Stimulated activated CD8-positive, alpha-beta memory T cell treated with anti-CD3 and anti-CD28 coated beads, Interleukin-2, amount 100 ng/mL, for 48 hours (primary cell): ENCODE data around the gene RIPK3.
"Not testable (repeated sequence)": the region's sequence is repeated elsewhere in the genome, so short reads cannot be mapped to it uniquely, and the experiment has no call there.

Source experiments
- DNase-seq, 2 donors: peaks; one replicate each; pipeline ENCODE4 v3.0.0-alpha.2; 2020; ENCODE audit warnings: low read depth in 2 of 2

RIPK3 gene

DNA sequence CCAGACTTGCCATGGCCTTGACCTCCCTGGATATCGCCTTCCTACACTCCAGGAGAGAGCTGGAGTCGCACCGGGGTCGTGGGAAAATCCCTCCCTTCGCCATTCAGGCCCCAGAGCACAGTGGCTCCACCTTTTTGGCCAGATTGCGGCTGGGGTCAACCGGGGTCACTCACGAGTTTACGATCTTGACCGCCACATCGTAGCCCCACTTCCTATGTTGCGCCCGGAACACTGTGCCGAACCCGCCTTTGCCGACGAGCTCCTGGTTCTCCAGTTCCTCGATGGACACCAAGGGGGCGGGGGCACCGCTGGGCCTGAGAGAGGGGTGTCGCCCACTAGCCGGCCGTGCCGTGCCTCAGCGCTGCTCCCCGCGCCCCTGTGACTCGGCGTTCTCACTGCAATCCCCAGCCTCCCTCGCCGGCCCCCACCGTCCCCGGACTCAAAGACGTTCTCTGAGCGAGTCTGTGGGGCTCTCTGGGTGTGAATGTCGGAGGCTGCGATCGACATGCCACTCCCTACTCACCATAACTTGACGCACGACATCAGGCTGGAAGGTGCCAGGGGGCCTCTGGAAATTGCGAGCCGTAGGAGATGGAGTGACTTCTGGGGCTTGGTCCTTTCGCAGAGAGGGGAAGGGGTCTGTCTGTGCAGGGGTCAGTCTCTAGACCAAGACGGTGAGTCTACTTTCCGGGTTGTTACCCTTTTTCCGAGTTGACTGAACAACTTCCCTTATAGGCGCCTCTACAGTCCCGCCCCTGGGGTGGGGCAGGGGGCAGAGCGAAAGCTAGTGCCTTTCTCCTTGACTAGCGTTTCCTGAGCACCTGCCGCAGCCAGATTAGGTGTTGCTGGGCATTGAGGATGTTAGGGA is at the start of gene RIPK3:
TSS of gene RIPK3 (minus strand) at position 708 of the 868 bp plus-strand sequence. CDS start at position 543, 165 bp downstream.
- DNase-seq = peak; percentile 49 to 62

DNA sequence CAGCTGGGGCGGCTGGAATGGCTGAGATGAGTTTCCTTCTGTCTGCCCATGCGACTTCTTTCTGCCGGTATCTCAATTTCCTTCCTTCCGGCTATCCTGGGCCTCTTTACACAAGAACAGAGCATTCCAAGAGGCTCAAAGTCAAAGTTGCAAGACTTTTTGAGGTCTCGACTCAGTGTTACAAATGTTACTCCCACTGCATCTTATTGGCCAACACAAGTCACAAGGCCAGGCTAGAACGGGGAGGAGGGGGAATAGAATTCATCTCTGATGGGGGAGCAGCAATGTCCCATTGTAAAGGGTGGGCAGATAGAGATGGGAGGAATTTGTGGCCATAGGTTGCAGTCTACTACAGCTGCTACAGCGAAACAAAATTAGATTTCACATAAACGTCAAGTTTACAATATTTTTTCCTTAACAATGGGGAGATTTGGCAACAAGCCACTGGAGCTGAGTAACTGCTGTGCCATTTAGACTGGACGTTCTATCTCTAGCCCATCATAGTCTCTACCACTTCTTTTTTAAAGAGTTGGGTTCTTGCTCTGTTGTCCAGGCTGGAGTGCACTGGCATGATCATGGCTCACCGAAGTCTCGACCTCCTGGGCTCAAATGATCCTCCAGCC is 49.5 kb upstream of the RIPK3 start:
- DNase-seq = no peak

DNA sequence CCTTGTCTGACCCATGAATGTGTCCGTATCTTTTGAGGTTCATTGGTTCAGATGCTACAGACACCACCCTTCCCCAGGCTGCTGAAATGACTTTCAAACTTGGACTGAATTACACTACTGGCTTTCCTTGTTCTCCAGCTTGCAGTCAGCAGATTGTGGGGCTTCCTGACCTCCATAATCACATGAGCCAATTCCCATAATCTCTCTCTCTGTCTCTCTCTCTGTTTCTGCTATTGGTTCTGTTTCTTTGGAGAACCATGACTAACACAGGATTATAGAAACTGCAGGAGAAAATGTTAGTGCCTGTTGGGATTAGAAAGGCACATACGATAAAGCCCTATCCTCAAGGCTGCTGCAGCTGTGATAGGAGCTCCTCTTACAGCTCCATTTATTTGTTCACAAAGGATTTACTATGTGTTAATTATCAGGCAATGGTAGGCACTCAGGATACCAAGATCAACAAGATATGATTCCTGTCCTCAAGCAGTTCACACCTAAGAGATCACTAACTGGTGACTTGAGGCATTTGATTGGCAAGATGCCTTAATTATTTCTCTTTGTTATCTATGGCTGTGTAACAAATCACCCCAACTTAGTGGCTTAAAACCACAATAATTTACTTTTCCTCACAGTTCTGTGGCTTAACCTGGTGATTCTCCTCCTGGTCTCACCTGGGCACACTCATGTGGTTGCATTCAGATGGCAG is 48.8 kb upstream of the RIPK3 start:
- DNase-seq = no peak

DNA sequence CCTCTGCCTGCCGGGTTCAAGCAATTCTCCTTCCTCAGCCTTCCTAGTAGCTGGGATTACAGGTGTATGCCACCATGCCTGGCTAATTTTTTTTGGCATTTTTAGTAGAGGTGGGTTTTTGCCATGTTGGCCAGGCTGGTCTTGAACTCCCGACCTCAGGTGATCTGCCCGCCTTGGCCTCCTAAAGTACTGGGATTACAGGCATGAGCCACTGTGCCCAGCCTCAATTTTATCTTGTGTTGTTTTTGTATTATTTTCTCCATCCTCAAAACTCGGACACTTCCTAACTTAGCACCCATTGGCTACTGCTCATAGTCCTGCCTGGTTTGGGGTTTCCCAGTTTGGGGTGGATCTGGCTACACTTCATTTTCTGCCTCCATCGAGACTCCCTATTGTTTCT is 47.8 kb upstream of the RIPK3 start:
- DNase-seq = not testable (repeated sequence)

DNA sequence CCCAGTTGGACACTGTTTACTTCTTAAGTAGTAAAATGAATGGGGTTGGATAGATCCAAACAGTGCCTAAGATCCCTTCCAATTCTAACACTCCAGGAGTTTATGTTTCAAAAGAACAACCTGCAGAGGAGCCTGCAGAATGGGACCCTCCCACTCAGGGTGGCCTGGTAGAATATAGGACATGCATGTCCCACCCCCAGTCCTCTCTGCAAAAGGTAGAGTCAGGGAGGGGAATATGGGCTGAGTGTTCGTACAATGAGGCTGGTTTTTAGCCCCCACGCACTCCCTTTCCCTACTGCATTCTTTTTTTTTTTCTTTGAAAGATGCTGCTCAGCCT is 47.2 kb upstream of the RIPK3 start:
- no peak for DNase-seq

DNA sequence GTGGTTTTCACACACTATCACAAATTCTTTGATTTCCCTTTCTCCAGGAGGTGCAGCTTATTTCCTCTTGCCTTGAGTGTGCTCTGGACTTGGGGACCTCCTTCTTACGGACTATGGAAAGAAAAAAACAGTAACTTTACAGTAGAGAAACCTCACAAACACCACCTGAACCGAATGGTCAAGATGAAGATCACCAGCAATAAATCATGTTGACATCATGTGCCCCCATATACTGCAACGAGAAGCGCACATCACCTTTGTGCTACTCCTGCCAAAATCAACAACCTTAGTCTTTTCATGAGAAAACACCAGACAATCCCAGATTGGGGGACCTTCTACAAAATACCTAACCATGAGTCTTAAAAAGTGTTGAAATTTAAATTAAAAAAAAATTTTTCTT is 45.7 kb upstream of the RIPK3 start:
- DNase-seq = no peak

DNA sequence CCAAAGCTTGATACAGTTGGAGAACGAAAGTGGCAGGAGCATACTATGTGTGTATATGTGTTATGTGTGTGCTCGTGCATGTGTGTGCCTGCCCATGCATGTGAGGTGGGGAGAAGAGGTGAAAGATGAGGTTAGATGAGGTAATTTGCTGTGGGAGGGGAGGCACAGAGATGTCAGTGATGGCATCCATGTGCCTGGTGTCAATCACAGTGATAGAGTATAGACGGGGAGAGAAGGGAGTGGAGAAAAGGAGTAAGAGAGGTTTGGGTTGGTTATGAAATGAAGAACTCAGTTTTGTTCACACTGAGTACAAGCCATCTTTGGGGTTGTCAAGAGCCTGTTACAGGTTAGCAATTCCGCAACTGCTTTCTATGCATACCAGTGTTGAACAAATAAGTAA is 44.4 kb upstream of the RIPK3 start:
- no peak for DNase-seq

DNA sequence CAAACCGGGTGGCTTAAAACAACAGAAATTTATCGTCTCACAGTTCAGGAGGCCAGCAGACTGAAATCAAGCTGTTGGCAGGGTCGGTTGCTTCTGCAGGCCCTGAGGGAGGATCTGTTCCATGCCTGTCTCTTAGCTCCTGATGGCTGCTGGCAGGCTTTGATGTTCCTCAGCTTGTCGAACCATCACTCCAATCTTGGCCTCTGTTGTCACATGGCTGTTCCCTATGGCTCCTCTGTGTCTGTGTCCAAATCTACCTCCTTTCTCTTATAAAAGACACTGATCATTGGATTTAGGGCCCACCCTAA is 42.2 kb upstream of the RIPK3 start:
- no peak for DNase-seq

DNA sequence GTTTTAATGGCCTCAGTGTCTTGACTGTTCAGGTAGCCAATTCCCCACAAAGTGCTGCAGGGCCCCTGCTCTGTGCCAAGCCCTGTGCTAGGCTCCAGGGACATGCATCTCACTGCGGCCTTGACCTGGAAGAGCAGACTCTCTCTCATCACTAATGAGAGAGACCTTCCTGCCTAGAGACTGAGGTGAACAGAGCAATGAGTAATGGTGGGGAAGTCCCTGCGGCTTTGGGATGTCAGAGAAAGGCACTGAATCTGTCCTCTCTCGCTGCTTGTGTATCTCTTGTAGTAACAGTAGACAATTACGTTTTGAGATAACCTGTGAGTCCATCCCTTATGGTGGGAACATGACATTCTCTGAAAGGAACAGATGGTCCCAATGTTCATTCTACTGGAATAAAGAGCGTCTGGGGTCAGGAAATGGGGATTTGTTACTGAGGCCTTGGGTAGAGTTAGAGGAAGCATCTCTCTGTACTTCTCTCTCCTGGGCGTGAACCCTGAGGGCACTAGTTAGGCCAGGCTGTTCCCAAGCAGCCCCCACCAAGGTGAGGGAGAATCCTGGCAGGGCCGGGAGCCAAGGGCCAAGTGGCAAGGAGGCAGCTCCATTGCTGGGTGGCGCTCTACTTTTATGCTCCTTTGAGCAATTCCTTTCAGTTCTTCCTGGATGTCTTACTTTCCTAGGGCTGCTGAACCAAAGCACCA is 41.7 kb upstream of the RIPK3 start:
- no peak for DNase-seq

DNA sequence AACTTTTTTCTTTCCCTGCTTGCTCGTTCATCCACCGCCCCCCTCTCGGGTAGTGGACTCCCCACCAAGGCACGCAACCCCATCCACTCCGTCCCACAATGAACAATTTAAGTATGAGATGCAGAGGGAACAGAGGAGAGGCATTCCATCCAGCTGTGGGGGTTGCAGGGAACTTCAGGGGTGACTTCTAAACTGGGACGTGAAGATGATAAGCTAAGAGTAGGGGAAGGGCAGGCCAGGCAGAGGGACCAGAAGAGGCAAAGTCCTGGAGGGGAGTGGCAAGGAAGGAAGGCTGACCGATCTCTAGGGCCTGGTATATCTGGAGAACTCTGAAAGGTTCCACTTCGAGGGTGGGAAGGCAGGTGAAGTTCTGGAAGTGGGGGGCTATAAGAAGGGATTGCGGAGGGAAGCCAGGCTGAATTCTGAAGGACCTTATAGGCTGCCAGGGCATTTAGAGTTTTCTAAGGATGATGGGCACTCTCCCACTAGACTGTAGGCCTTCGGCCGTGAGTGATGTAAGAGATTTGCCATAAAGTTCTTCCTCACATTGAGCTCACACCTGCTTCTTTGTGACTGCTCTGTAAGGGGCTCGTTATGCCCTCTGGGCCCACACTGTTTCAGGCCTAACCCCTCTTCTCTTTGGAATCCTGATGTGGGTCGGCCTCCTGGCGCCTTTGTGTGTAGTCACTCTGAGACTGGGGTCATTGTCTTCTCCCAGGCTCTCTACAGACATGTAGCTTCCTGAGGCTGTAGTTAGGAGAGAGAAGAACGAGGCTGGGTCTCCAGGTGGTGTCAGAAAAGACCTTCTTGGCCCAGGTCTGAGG is 40.3 kb upstream of the RIPK3 start:
- no peak for DNase-seq

DNA sequence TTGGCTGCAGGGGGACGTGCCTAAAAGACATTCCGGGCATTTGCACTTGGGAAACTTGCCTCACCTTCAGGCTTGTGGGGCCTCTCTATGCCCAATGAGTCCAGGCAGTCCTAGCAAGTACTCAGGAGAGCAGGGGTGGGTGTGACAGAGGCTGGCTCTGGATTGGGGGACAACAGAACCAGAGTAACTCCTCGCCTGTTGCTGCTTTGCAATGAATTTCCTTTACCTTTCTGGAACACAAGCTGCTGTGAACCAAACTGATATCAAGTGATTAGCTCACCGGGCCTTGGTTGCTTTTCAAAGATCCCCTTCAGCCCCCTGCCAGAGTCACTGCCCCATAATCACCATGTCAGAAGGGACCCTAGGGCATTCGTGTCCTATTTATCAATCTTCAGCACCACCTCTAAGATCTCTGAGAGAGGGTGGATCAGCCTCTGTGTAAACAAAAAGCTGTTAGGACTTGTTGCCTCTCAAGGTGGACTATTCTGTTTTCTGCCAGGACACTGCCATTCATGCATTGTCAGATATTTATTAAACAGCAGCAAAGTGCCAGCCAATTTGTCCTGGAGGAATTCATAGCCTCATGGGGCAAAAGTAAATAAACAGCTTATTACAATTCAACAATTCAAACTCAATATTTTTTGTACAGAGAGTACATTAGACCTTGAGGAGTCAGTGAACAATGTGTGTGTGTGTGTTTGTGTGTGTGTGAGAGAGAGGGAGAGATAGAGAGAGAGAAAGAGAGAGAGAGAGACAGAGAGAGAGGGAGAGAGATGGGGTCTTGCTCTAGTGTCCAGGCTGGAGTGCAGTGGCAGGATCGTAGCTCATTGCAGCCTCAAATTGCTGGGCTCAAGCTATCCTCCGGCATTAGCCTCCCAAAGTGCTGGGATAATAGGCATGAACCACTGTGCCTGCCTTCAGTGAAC is 39.5 kb upstream of the RIPK3 start:
- no peak for DNase-seq

DNA sequence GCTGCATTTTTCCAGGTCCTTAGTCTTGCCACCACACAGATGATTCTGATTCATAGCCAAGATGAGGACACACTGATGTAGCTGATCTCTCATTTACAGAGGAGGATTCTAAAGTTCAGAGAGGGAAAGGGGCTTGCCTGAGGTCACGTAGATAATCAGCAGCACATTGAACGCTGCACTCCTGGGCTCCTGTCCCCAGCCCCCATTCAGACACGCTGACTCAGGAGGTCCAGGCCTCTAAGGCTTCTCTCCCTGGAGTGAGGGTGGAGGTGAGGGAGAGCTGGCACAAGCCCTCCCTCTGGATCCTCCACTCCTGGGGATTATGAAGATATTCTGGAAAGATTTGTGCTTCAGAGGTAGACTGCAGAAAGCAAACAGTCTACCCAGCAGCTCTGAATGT is 38.5 kb upstream of the RIPK3 start:
- no peak for DNase-seq

DNA sequence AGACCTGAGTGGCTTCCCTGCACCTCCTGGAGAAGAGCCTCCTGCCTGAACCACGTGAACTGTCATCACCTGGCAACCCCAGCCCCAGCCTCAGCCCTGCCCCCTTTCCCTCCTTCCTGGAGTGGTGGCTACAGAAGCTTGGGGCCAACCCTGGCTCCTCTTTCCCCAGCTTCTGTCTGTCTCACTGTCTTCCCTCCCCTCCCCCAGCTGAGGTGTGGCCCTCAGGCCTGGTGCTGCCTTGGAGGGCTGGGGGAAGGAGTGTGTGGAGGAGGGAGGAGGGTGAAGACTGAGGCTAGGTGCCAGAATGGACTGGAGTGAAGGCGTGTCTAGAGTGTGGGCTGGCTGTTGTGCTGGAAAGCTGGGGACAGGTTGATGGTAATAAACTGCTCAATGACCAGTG is 37.9 kb upstream of the RIPK3 start:
- DNase-seq = no peak

DNA sequence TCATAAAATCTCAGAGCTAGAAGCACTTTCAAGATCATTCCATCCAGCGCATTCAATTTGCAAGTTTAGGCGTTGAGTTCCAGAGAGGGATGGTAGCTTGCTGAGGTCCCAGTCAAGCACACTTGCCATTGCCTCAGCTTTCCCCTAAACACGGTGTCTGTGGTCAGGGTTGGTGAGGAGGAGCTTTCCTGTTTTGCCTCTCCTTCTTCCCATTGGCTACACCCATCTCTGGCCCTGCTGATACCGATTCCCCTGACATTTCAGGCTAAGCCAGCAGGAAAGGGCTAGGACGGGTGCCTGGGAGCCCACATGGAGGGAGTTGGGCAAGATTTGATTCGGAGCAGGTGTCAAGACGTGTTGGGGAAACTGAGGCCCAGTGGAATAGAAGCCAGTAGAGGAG is 37.3 kb upstream of the RIPK3 start:
- no peak for DNase-seq

DNA sequence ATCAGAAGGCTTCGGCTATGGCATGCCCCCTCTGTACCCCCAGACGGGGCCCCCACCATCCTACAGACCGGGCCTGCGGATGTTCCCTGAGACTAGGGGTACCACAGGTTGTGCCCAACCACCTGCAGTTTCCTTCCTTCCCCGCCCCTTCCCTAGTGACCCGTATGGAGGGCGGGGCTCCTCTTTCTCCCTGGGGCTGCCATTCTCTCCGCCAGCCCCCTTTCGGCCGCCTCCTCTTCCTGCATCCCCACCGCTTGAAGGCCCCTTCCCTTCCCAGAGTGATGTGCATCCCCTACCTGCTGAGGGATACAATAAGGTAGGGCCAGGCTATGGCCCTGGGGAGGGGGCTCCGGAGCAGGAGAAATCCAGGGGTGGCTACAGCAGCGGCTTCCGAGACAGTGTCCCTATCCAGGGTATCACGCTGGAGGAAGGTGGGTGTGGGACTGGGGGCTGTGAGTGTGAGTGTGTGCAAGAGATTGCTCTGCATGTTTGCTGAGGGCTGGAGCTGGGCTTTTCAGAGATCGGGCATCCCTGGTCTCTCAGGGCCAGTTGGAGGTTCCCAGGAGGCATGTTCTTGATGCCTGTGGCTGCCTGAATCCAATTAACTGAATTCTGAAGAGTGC is 36.8 kb upstream of the RIPK3 start:
- DNase-seq = no peak

DNA sequence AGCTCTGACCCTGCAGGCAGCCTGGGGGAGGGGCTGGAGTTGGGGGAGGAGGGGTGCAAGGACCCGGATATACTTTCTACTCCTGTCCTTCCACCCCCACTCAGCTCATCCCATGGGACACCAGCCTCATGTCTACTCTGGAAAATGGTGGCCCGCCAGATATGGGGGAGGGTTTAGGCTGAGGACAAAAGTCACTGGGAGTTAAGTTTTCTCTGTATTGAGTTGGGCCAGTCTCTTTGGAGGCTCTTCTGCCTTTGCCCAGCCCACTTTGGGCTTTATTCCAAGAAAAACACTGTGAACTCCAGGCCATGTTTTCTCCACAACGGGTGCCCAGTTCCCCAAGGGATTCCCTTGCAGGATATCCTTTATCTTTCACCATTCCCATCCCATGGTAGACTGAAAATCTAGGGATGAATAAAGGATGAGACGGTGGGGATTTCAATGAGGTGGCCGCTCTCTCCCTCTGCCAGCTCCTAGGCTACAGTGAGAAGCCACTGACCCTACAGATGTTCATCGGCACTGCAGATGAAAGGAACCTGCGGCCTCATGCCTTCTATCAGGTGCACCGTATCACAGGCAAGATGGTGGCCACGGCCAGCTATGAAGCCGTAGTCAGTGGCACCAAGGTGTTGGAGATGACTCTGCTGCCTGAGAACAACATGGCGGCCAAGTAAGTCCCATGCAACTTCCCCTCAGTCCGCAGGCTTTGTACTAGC is 33.1 kb upstream of the RIPK3 start:
- DNase-seq = no peak

DNA sequence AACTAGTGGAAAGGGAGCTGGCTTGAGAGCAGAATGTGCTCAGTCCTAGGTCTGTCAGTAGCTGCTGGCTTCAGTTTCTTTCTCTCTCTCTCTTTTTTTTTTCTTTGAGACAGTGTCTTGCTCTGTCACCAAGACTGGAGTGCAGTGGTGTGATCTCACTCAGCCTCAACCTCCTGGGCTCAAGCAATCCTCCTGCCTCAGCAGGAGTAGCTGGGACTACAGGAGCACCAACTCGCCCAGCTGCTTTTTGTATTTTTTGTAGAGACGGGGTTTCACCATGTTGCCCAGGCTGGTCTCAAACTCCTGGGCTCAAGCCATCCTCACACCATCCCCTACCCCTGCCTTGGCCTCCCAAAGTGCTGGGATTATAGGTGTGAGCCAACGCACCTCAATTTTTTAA is 31.8 kb upstream of the RIPK3 start:
- DNase-seq = not testable (repeated sequence)

DNA sequence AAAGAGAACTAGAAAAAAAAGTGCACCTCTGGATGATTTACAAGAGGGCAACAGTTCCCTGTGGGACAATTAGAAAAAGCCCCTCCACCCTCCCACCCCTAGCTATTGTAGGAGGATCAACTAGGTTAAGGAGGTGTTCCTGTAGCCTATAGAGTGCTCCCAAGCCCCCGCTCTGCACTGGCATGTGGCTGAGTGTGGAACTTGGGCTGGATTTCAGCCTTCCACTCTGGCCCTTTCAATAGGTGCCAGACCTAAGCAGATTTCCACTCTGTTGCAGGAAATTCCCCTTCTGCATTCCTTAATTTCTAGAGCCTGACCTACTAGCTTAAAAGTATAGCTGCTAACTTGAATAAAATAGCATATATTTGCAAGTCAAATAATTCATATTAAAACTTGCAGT is 31.0 kb upstream of the RIPK3 start:
- DNase-seq = no peak

DNA sequence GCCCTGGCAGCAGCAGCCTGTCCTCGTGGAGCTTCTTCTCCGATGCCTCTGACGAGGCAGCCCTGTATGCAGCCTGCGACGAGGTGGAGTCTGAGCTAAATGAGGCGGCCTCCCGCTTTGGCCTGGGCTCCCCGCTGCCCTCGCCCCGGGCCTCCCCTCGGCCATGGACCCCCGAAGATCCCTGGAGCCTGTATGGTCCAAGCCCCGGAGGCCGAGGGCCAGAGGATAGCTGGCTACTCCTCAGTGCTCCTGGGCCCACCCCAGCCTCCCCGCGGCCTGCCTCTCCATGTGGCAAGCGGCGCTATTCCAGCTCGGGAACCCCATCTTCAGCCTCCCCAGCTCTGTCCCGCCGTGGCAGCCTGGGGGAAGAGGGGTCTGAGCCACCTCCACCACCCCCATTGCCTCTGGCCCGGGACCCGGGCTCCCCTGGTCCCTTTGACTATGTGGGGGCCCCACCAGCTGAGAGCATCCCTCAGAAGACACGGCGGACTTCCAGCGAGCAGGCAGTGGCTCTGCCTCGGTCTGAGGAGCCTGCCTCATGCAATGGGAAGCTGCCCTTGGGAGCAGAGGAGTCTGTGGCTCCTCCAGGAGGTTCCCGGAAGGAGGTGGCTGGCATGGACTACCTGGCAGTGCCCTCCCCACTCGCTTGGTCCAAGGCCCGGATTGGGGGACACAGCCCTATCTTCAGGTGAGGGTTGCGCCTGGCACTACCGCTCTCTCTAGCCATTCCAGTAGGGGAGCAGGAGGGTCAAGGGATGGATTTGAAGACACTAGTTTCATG is 30.3 kb upstream of the RIPK3 start:
- no peak for DNase-seq
